ENCODE measurements around the gene CAMTA2.

The CAMTA2 gene

DNA sequence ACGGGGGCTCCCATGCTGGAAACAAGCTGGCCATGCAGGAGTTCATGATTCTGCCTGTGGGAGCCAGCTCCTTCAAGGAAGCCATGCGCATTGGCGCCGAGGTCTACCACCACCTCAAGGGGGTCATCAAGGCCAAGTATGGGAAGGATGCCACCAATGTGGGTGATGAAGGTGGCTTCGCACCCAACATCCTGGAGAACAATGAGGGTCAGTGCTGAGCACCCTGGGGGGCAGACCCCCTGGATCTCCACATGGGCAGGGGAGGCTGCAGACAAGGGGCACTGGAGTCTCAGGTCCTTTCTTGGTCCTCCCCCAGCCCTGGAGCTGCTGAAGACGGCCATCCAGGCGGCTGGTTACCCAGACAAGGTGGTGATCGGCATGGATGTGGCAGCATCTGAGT is 32.4 kb downstream of the CAMTA2 start:
- TF ChIP-seq, protein P1, sequence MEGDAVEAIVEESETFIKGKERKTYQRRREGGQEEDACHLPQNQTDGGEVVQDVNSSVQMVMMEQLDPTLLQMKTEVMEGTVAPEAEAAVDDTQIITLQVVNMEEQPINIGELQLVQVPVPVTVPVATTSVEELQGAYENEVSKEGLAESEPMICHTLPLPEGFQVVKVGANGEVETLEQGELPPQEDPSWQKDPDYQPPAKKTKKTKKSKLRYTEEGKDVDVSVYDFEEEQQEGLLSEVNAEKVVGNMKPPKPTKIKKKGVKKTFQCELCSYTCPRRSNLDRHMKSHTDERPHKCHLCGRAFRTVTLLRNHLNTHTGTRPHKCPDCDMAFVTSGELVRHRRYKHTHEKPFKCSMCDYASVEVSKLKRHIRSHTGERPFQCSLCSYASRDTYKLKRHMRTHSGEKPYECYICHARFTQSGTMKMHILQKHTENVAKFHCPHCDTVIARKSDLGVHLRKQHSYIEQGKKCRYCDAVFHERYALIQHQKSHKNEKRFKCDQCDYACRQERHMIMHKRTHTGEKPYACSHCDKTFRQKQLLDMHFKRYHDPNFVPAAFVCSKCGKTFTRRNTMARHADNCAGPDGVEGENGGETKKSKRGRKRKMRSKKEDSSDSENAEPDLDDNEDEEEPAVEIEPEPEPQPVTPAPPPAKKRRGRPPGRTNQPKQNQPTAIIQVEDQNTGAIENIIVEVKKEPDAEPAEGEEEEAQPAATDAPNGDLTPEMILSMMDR (IDR thresholded peaks at IDR 0.05; ENCODE audit: extremely low read depth, missing control alignments), result no peak
- DNase-seq (ENCODE audit: low spot score), result no peak

GRCh38 chr17:4953451-4953961 is 34.0 kb downstream of the CAMTA2 start:
- TF ChIP-seq, protein P1 (IDR thresholded peaks at IDR 0.05; ENCODE audit: extremely low read depth, missing control alignments), result no peak
- DNase-seq (ENCODE audit: low spot score), result no peak

DNA sequence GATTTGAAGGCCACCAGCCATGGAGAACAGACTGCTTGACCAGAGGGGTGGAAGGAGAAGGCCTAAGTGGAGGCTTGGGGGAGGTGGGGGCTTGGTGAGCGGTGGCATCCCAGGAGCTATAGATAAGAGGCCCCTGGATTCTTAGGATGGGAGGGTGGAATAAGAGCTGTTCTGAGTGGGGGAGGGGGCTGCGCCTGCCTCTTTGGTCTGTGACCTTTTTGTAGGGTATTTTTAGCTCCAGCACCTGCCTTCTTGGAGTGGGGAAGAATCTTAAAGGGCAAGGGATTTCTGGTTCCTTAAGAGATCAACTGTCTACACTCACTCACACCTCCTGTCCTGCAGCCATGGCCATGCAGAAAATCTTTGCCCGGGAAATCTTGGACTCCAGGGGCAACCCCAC is 36.0 kb downstream of the CAMTA2 start:
- no peak for DNase-seq (ENCODE audit: low spot score)
- TF ChIP-seq, protein P1 (IDR thresholded peaks at IDR 0.05; ENCODE audit: extremely low read depth, missing control alignments), result no peak

GRCh38 chr17:4950746-4951204 is 36.7 kb downstream of the CAMTA2 start, which contains the start of gene ENO3:
TSS of gene ENO3 (plus strand) at chr17:4951119. CDS start at chr17:4951830, 711 bp downstream.
- DNase-seq (ENCODE audit: low spot score), result no peak

GRCh38 chr17:4950075-4950745 is 37.3 kb downstream of the CAMTA2 start:
- DNase-seq (ENCODE audit: low spot score), result no peak
- TF ChIP-seq, protein P1 (IDR thresholded peaks at IDR 0.05; ENCODE audit: extremely low read depth, missing control alignments), result no peak

More at GRCh38 chr17:4950746-4951204, 36.7 kb downstream of the CAMTA2 start, which contains the start of gene ENO3:
- TF ChIP-seq, protein P1 (IDR thresholded peaks at IDR 0.05; ENCODE audit: extremely low read depth, missing control alignments), result no peak

DNA sequence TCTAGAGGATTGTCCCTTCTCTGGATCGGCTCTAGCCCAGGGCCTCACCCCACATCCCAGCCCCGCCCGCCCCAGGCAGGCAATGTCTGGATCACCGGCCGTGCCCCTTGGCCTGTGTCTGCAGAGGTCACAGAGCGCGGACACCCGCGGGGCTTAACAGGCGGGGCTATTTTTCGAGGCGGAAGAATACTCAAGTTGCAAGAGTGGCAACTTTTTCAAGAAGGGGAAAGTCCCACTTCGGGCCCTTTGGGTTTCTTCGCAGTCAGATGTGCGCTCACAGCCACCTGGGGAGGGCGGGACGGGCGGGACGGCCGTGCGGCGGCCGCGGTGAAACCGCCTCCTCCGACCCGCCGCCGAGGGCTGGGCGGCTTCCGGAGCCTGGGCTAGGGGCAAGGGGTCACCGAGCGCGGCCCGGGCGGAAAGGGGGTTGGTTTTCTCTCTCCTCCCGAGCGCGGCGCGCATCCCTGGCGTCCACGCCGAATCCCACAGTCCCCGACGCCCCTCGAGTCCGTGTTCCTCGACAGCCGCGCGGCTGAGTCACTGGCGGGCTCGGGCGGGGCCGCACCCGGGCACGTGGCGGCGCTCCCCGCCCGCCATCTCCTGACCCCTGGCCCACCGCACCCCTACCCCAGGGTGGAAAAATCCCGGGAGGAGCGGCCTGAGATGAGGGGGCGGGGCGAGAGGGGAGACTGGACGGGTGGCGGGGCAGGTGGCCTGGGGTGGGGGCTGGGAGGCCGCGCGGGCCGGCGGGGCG is 38.0 kb downstream of the CAMTA2 start:
- peak; percentile 93 for DNase-seq (ENCODE audit: low spot score)
- TF ChIP-seq, protein P1 (IDR thresholded peaks at IDR 0.05; ENCODE audit: extremely low read depth, missing control alignments), result no peak

DNA sequence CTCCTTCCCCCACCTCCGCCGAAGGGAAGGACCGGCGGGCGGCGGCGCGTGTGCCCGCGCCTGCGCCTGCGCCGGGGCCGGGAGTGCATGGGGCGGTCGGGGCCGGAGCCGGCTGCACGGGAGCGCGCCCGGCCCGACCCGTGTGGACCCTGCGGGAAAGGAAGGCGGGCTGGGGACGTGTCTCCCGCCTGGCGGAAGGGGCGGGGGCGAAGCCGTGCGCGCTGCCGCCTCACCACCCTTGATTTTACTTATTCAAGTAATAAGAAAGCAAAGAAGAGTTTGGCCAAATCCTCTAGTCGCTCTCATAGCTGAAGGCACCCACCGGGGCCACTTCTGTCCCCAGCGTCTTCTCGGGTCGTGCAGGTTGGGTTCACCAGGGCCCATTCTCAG is 38.5 kb downstream of the CAMTA2 start:
- TF ChIP-seq, protein P1 (IDR thresholded peaks at IDR 0.05; ENCODE audit: extremely low read depth, missing control alignments), result no peak
- peak; percentile 93 for DNase-seq (ENCODE audit: low spot score)

All from GM20000 (cell line).